ENCODE results near the gene TMPRSS3.

Gene TMPRSS3

DNA sequence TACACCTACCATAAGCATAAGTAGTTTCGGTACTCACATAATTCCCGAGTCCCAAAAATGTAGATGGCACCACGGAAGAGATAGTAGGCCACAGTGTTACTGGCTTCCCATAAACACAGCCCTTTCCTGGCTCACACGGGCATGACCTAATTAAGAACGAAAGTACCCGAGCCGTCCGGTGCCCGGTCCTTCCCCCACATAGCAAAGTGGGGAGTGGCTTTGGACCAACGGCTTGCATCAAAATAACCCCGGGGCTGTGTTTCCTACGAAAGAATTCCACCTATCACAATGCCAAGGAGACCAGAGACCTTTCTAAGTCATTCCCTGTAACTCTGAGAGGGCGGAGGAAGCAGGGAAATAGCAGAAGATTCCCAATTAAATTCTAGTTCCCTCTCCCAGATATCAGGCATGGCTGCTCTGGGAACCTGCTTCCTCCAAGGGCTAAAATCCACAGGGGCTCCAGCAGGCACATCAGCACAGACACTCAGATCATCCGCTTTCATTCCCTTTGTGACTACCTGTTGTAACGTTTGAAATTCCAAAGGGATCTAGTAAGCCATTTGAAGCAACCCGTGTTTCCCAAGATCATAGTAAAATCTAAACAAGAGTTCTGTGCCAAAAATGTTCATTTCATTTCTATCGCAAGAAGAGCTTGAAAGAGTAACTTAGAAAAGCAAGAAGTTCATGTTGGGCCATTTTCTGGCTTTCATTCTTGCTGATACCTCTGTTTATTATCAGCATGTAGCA lies at the start of gene TMPRSS3:
TSS of gene TMPRSS3 (minus strand) at position 148 of the 747 bp plus-strand sequence. CDS start 635 bp downstream, outside the sequence.
- no peak for DNase-seq

DNA sequence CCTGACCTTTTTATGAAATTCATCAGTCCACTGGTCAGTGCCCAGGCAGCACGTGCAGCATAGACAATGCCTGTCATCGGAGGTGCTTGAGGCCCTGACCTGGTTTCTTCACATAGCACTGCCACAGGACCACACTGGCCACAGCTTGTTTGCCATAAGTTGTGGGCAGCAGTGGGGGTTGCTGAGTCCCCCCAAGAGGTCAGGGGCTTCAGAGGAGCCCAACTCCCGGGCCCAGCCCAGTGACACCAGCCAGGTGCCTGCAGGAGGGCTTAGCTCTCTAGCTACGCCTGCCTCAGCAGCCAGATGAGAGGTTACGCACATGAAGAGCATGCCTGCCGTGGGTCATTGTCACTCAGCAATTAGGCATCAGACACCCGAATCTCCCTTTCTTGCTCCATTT lies 49.5 kb upstream of the TMPRSS3 start:
- DNase-seq: no peak

DNA sequence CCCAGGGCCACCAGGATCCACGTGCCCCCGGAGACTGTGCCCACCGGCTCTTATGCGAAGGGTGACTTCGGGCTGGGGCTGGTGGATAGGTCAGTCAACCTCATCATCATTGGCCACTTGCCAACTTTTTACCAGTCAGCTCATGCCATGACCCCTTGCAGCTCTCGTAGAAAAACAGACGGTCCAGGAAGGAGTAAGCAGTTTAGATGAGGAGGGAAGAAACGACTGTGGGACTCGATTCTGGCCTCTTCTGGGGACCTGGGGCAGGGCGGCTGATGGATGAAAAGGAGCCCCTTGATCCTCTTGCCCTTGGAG lies 48.9 kb upstream of the TMPRSS3 start:
- DNase-seq: no peak

- DNase-seq: no peak
Measured at GRCh38 chr21:42443876-42444744, 48.3 kb upstream of the TMPRSS3 start.

DNA sequence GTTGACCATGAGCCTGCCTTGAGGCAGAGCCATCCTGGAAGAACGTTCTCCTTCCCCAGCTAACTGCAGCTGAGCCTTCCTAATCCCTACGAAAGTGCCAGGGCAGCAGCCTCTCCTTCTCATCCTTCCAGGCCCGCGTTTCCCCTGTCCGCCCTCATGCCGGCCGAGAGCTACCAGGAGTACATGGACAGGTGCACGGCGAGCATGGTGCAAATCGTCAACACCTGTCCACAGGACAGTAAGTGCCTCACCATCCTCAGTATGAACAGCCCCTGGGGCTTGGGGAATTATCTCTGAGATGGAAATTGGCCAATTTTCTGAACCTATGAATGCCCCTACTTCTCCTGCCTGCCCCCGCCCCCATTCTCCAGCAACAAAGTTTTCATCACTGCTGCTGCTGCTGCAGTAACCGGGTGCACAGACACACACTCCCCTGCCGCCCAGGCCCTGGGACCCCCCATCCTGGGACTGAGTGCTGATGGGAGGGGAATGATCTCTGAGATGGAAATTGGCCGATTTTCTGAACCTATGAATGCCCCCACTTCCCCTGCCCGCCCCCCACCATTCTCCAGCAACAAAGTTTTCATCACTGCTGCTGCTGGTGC lies 47.4 kb upstream of the TMPRSS3 start:
- no peak for DNase-seq

DNA sequence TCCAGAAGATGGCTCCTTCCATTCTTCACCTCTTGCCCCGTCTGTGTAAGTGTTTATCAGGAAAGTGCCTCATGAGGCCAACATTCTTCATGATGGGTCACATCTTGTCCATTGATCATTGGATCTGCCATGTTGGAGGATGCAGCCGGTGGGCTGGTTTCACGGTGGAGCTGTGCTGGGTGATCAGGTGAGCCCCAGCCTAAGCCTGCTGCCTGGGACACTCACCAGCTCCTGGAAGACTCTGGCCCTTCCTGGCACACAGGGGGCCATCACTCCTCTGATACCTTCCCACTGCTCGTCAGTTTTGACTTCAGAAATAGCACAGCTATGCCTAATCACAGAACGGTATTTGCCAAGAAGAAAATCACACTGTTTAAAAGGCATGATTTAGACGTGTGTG lies 46.1 kb upstream of the TMPRSS3 start:
- no peak for DNase-seq

DNA sequence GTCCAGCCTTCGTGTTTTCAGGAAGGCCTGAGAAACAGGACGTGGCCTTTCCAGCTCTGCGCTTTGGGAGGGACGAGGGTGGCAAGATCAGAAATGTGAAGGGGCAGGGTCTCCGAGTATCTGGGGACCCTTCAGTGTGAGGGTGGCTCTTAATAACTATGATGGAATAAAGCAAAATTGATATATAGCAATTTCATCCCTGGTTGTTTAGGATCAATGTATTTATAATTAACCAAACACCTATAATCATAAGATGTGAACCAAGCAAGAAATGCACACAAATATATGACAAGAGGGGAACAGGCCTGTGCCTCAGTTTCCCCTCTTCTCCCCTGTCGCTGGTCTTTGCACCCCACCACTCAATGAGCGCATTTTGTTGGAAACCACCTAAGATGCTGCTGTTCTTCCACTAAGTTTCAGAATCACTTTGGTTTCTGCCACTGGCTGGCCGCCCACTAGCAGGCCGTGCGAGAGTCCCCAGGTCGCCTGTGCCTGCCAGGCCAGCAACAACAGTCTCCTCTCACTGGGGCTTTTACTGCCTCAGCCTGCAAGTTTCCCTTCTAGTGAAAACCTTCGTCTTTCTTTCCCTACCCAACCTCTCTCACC lies 44.4 kb upstream of the TMPRSS3 start:
- peak; percentile 62 to 68 for DNase-seq

DNA sequence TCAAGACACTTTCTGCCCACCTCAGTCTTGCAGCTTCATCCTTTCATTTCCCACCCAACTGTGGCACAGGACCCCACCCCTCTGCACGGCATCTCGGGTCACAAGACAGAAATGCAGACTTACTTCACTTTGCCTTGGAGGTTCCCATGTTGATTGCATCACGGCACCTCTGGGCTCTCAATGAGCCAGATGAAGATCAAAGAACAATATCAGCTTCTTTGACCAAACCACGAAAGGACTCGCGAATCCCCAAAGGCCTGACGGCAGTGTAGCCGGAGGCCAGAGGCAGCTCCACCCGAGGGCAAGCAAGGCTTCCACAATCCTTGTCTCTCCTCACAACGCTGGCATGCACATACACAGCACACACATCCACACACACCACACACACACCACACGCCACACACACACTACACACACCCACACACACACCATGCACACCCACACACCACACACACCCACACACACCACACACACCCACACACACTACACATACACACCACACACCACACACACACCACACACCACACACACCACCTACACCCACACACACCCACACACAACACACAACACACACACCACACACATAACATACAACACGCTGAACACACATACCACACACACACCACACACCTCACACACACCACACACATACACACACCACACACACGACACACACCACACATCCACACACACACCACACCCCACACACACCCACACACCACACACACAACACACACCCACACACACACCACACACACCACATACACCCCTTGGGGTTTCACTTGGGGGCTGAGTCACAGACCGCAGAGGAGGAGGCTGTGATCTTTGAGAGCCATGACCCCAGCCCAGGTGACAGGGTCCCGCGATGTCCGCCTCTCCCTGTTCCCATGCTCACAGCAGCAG lies 43.7 kb upstream of the TMPRSS3 start:
- peak; percentile 71 to 72 for DNase-seq

- no peak for DNase-seq
Measured at GRCh38 chr21:42438316-42439205, 42.7 kb upstream of the TMPRSS3 start.

- DNase-seq: no peak
Measured at GRCh38 chr21:42437786-42438185, 41.9 kb upstream of the TMPRSS3 start.

GRCh38 chr21:42436914-42437313 lies 41.1 kb upstream of the TMPRSS3 start:
- no peak for DNase-seq

DNA sequence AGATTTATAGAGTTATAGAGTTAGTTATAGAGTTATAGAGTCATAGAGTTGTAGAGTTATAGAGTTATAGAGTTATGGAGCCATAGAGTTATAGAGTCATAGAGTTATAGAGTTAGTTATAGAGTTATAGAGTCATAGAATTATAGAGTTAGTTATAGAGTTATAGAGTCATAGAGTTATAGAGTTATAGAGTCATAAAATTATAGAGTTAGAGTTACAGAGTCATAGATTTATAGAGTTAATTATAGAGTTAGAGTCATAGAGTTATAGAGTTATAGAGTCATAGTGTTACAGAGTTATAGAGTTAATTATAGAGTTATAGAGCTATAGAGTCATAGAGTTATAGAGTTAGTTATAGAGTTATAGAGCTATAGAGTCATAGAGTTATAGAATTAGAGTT lies 40.0 kb upstream of the TMPRSS3 start:
- DNase-seq: no peak

- DNase-seq: no peak
Measured at GRCh38 chr21:42435401-42435800, 39.5 kb upstream of the TMPRSS3 start.

- no peak for DNase-seq
Measured at GRCh38 chr21:42434884-42435283, 39.0 kb upstream of the TMPRSS3 start.

DNA sequence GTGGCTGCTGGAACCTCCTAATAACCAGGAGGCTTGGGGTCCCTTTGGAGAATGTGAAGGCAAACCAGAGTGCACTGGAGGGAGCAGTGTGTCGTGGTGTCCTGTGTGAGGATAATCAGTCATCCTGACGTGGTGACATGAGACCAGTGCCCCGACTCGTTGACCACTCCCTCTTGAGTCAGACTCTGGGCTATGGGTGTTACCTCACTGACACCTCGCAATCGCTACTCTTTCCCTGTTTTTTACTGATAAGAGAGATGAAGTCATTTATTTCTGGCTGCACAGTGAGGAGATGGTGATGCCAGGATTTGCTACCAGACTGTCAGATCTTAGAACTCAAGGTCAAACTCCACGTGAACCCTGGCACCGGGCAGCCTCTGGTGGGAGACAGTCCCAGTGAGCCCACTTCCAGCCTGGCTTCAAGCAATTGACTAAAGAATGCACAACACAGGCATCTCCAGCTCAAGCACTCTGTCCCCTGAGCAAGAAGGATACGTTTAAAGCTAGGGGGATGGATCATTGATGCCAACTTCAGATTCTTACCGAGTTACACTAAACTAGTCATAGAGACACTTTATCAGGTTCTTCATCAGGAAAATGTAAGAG lies 38.2 kb upstream of the TMPRSS3 start:
- DNase-seq: no peak

GRCh38 chr21:42432695-42433094 lies 36.8 kb upstream of the TMPRSS3 start:
- DNase-seq: no peak

DNA sequence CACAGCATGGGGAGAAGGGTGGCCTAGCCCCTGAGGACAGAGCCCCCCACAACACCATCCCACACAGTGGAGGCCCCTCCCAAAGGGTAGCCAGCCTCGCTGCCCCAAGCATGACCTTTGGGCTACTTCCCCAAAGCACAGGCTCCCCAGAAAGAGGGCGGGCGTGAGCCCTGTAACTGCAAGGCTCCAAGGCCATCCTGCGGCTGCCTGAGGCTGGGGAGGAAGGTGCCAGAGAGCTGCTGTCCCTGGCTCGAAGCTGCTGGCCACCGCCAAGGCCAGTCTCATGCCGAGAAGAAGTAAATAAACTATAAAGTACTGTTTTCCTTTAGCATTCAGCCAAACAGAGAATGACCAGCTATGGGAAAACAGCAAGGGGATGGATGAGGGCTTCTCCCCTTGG lies 35.3 kb upstream of the TMPRSS3 start:
- no peak for DNase-seq

DNA sequence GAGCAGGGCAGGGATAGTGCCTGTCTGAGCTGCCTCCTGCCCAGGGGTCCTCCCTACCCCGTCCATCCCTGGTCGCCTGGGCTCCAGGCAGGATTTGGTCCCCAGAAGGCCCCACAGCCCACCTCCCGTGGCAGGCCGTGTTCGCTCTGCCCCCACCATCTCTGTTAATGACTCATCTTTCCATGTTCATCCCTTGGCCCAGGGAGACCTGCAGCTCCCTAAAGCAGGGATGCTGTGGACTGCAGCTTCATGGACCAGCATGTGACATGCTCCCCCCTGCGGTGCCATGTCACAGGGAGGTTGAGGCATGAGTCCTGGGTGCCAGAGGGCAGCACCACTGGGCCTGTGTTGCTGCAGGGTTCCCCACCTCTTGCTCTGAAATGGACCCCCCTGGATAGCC lies 34.7 kb upstream of the TMPRSS3 start:
- no peak for DNase-seq

GRCh38 chr21:42429856-42430255 lies 34.0 kb upstream of the TMPRSS3 start:
- no peak for DNase-seq

DNA sequence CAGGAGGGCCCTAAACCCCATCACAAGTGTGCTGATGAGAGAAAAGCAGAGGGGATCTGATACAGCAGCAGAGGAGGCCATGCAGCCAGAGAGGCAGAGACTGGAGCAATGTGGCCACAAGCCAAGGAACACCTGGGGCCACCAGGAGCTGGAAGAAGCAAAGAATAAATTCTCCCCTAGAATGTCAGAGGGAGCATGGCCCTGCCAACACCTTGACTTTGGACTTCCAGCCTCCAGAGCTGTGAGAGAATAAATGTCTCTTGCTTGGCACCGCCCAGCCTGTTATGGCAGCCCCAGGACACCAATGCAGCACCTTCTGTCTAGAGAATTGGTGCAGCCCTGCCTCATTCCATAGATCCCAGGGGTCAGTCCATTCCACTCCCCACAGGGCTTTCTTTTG lies 33.2 kb upstream of the TMPRSS3 start:
- DNase-seq: no peak
